ENCODE data around the gene TAF15. TPM values are rescaled to one million over a fixed set of nuclear protein-coding genes. Genes with fewer than 3 reads are reported as not detected.
A peak's percentile ranks its signal among the peaks of the same experiment; 100 is the strongest.

TAF15 gene
- polyA plus RNA-seq, result 100 to 1,000 TPM in 3 of 4 donors, 10 to 100 TPM in 1; 70.3 to 166 (median 123) TPM
- long read RNA-seq, donor 1, result 0 reads
- long read RNA-seq, donor 2, partial matches to known transcripts, result 57 of 58 reads
- long read RNA-seq, donor 2, other reads (novel, unspliced or antisense), result 0 of 58 reads
- long read RNA-seq, donor 3, partial matches to known transcripts, result 125 of 128 reads
- long read RNA-seq, donor 3, other reads (novel, unspliced or antisense), result 0 of 128 reads
- long read RNA-seq, donor 4, result 0 reads
- long read RNA-seq, donor 5, partial matches to known transcripts, result 12 of 13 reads
- long read RNA-seq, donor 5, other reads (novel, unspliced or antisense), result 0 of 13 reads
- long read RNA-seq, donor 6, partial matches to known transcripts, result 38 of 42 reads
- long read RNA-seq, donor 6, other reads (novel, unspliced or antisense), result 0 of 42 reads
- long read RNA-seq, donor 7, partial matches to known transcripts, result 131 of 139 reads
- long read RNA-seq, donor 7, other reads (novel, unspliced or antisense), result 5 of 139 reads
- long read RNA-seq, donor 8, partial matches to known transcripts, result 0 of 2 reads
- long read RNA-seq, donor 8, other reads (novel, unspliced or antisense), result 0 of 2 reads
- long read RNA-seq, donor 9, partial matches to known transcripts, result 5 of 6 reads
- long read RNA-seq, donor 9, other reads (novel, unspliced or antisense), result 0 of 6 reads
- long read RNA-seq, donor 10, partial matches to known transcripts, result 65 of 72 reads
- long read RNA-seq, donor 10, other reads (novel, unspliced or antisense), result 0 of 72 reads

DNA sequence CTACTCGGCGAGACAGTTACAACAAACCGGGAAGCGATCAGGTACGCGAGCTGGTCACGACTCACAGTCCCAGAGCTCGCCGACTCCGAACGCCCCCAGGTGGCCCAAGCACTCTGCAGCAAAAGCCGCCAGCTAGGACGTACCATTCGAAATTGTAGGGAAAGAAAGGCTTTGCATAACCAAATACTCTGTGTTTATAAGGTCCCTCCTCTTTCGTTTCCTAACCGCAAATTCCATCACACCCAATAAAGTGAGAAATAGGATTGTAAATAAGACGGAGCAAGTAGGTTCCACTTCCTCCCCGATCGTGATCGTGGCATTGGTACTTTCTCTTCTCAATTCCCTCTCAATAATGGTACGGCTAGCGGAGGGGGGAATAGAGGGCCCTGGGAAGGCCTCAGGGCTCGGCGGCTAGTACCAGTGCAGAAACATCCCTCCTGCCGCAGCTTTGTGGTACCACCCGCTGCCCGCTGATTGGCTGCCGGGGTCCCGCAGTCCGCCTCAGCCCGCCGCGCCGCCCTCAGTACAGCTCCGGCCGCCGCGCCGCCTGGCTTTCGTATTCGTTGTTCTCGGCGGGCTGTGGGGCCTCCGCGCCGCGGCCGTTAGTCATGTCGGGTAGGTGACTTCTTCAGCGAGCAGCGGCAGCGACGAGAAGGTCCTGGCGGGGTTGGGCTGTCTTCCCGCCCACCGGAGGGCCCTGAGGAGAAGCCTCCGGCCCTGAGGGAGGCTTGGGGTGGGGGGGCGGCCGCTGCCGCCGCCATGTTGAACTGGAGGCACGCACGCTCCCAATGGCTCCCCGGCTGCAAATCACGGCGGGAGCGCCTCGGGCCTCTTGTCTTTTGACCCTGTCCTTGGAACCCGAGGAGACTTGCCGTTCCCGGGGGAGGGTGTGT is at the start of gene TAF15:
Gene TAF15 (plus strand): TSS at position 523 of the 893 bp plus-strand sequence. CDS start 86 bp downstream, at position 609.
- Histone ChIP-seq H3K9me3 (ENCODE audit: control insufficient read depth in 2 of 2, insufficient read depth in 1 of 2, low read depth in 1 of 2, low read length in 1 of 2) (no peaks in the 10 kb centered on the region), H3K27ac (ENCODE audit: low read depth in 1 of 3, low read length in 2 of 3) (peak within 1 kb of the TSS; percentile 84 to 99 (median 96)), H3K36me3 (ENCODE audit: control insufficient read depth in 3 of 3, insufficient read depth in 2 of 3, low read depth in 1 of 3, low read length in 3 of 3) (peaks cover 0 to 9% (median 0%) of the 10 kb centered on the region in 3 donors), H3K27me3 (ENCODE audit: control insufficient read depth in 3 of 3, insufficient read depth in 3 of 3, low read length in 3 of 3) (no peaks in the 10 kb centered on the region), H3K4me3 (ENCODE audit: low read depth in 1 of 3, low read length in 3 of 3) (peak within 1 kb of the TSS; percentile 64 to 98 (median 88)), H3K4me1 (ENCODE audit: control insufficient read depth in 3 of 3, insufficient read depth in 2 of 3, low read depth in 1 of 3, low read length in 2 of 3) (peaks cover 0 to 7% (median 3%) of the 10 kb centered on the region in 3 donors)
- no peak for FAIRE-seq
- DNase-seq, result peak; percentile 98 to 99
- WGBS, 3 donors, result 0 to 1% (median 0%) methylated on average over 51 to 71 of the region's 71 CpGs

DNA sequence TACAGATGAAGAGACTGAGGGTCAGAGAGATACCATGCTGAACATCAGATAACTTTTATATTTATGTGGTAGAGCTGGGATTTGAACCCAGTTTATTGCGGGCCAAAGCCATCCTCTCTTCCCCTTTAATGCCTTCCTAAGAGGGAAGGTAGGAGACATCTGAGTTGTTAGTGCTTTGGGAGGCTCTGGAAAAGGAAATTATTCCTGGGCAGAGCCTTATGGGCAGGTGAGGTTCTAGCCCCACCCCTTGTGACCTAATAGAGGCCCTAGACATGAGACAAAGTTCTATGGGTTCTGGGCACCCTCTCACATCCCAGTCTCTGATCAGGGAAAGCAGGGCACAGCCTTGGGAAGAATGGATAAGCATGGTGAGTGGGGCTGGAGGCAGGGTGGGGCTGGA is 48.7 kb upstream of the TAF15 start, which contains the start of gene C17orf50:
Gene C17orf50 (plus strand): TSS at position 301 of the 400 bp plus-strand sequence. CDS start 55 bp downstream, at position 356.
- Histone ChIP-seq H3K36me3 (ENCODE audit: control insufficient read depth in 3 of 3, insufficient read depth in 2 of 3, low read depth in 1 of 3, low read length in 3 of 3) (no peaks in the 10 kb centered on the region), H3K4me3 (ENCODE audit: low read depth in 1 of 3, low read length in 3 of 3) (no peak within 1 kb of the TSS), H3K27me3 (ENCODE audit: control insufficient read depth in 3 of 3, insufficient read depth in 3 of 3, low read length in 3 of 3) (no peaks in the 10 kb centered on the region), H3K4me1 (ENCODE audit: control insufficient read depth in 3 of 3, insufficient read depth in 2 of 3, low read depth in 1 of 3, low read length in 2 of 3) (no peaks in the 10 kb centered on the region), H3K9me3 (ENCODE audit: control insufficient read depth in 2 of 2, insufficient read depth in 1 of 2, low read depth in 1 of 2, low read length in 1 of 2) (no peaks in the 10 kb centered on the region), H3K27ac (ENCODE audit: low read depth in 1 of 3, low read length in 2 of 3) (no peak within 1 kb of the TSS)
- no peak for FAIRE-seq
- no peak for DNase-seq
- WGBS, 3 donors, result 55 to 96% (median 94%) methylated on average over 1 of the region's 1 CpG

DNA sequence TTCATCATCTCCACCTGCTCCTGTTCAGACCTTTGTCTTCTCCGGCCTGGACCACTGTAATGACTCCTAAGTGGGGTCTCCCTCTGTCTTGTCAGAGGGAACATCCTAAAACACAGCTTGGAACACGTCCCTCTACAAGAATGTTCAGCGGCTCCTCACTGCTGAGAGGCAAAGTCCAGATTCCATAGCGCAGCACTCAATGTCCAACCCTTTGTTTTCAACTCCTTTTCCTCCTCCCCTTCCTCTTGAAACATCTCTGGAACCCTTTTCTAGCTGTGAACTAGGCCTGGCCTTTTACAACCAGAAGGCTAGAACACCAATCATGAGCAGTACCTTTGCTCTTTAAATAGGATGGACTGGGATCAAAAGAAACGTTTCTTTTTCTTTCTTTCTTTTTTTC is 47.7 kb upstream of the TAF15 start:
- FAIRE-seq, result no peak
- no peaks in the 10 kb centered on the region for H3K27me3 ChIP-seq (ENCODE audit: control insufficient read depth in 3 of 3, insufficient read depth in 3 of 3, low read length in 3 of 3)
- H3K36me3 ChIP-seq (ENCODE audit: control insufficient read depth in 3 of 3, insufficient read depth in 2 of 3, low read depth in 1 of 3, low read length in 3 of 3), result no peaks in the 10 kb centered on the region
- peak in 1 of 2 donors; percentile 44 for DNase-seq
- WGBS, 3 donors, result 25 to 75% (median 52%) methylated on average over 5 of the region's 5 CpGs
- H3K27ac ChIP-seq (ENCODE audit: low read depth in 1 of 3, low read length in 2 of 3), result no peak overlapping the region
- H3K4me1 ChIP-seq (ENCODE audit: control insufficient read depth in 3 of 3, insufficient read depth in 2 of 3, low read depth in 1 of 3, low read length in 2 of 3), result no peaks in the 10 kb centered on the region
- no peak overlapping the region for H3K4me3 ChIP-seq (ENCODE audit: low read depth in 1 of 3, low read length in 3 of 3)
- no peaks in the 10 kb centered on the region for H3K9me3 ChIP-seq (ENCODE audit: control insufficient read depth in 2 of 2, insufficient read depth in 1 of 2, low read depth in 1 of 2, low read length in 1 of 2)

DNA sequence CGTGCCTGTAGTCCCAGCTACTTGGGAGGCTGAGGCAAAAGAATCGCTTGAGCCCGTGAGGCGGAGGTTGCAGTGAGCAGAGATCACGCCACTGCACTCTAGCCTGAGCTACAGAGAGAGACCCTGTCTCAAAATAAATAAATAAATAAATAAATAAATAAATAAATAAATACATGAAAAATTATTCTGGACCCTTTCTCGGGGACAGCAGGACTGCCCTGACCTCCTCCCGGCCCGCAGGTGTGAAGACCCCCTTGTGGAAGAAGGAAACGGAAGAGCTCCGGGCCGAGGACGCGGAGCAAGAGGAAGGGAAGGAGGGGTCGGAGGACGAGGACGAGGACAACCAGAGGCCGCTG is 45.5 kb upstream of the TAF15 start:
- Histone ChIP-seq H3K4me3 (ENCODE audit: low read depth in 1 of 3, low read length in 3 of 3) (peak overlapping the region in 2 of 3 donors; percentile 56 to 64), H3K27ac (ENCODE audit: low read depth in 1 of 3, low read length in 2 of 3) (no peak overlapping the region), H3K9me3 (ENCODE audit: control insufficient read depth in 2 of 2, insufficient read depth in 1 of 2, low read depth in 1 of 2, low read length in 1 of 2) (no peaks in the 10 kb centered on the region), H3K4me1 (ENCODE audit: control insufficient read depth in 3 of 3, insufficient read depth in 2 of 3, low read depth in 1 of 3, low read length in 2 of 3) (peaks cover 0 to 2% (median under 1%) of the 10 kb centered on the region in 3 donors), H3K27me3 (ENCODE audit: control insufficient read depth in 3 of 3, insufficient read depth in 3 of 3, low read length in 3 of 3) (no peaks in the 10 kb centered on the region), H3K36me3 (ENCODE audit: control insufficient read depth in 3 of 3, insufficient read depth in 2 of 3, low read depth in 1 of 3, low read length in 3 of 3) (no peaks in the 10 kb centered on the region)
- DNase-seq, result no peak
- FAIRE-seq, result no peak
- WGBS, 3 donors, result 32 to 41% (median 33%) methylated on average over 12 to 17 of the region's 17 CpGs

DNA sequence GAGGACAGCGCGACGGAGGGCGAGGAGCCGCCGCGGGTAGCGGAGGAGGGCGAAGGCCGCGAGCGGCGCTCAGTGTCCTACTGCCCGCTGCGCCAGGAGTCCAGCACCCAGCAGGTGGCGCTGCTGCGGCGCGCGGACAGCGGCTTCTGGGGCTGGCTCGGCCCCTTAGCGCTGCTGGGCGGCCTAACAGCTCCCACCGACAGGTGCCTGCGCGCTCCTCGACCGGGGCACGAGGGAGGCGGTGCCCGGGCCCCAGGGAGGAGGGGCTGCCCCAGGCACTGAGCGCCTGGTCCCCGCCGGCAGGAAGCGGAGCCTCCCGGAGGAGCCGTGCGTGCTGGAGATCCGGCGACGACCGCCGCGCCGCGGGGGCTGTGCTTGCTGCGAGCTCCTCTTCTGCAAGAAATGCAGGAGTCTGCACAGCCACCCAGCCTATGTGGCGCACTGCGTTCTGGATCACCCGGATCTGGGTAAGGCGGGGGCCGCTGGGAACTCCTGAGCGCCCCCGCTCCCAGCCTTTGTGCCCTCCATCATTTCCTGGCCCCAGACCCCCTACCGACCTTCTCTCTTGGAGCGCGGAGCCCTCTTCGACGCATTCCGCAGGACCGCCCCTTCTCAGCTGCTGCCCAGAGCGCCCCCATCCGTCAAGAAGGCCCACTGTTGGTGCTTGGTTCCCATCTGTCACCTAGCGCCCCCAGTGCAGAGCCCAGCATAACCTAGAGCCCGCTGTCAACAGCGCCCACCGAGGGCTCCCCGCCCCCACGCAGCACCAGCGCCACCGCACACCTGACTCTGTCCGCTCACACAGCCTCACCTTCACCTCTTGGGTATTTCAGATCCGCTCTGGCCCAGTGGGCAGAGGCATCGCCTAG is 44.9 kb upstream of the TAF15 start:
- Histone ChIP-seq H3K4me3 (ENCODE audit: low read depth in 1 of 3, low read length in 3 of 3) (peak overlapping the region; percentile 34 to 64 (median 56)), H3K27ac (ENCODE audit: low read depth in 1 of 3, low read length in 2 of 3) (peak overlapping the region in 1 of 3 donors; percentile 71)

DNA sequence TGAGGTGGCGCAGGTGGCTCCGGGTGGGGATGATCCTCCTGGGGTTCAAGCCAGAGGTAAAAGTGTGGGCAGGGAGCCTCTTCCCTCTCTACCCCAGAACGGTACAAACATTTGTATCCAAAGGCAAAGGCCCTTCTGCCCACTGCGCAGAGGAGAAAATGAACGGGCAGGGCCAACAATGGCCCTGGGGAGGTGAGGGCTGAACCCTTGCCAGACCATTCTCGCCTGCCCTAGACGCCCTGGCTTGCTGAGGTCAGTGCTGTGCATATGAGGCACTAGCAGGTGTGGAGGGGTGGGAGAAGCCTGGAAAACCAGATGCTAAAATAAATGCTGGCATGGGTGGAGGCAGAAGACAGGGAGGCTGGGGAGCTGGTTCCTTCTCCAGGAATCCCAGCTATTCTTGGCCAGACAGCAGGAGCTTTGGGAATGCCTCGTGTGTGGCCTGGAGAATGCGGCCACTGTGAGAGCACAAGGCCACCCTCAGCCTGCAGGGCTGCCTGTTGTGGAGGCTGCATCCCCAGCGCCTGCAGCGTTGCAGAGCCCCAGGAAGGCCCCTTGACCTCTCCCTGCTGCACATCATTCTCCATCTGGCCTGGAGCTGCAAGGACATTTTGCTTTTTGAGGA is 44.1 kb upstream of the TAF15 start:
- Histone ChIP-seq H3K4me1 (ENCODE audit: control insufficient read depth in 3 of 3, insufficient read depth in 2 of 3, low read depth in 1 of 3, low read length in 2 of 3) (peaks cover 0 to 8% (median 7%) of the 10 kb centered on the region in 3 donors), H3K4me3 (ENCODE audit: low read depth in 1 of 3, low read length in 3 of 3) (peak overlapping the region in 1 of 3 donors; percentile 64), H3K27me3 (ENCODE audit: control insufficient read depth in 3 of 3, insufficient read depth in 3 of 3, low read length in 3 of 3) (no peaks in the 10 kb centered on the region), H3K36me3 (ENCODE audit: control insufficient read depth in 3 of 3, insufficient read depth in 2 of 3, low read depth in 1 of 3, low read length in 3 of 3) (no peaks in the 10 kb centered on the region), H3K9me3 (ENCODE audit: control insufficient read depth in 2 of 2, insufficient read depth in 1 of 2, low read depth in 1 of 2, low read length in 1 of 2) (no peaks in the 10 kb centered on the region), H3K27ac (ENCODE audit: low read depth in 1 of 3, low read length in 2 of 3) (no peak overlapping the region)
- FAIRE-seq (no peak), DNase-seq (no peak)
- WGBS, 3 donors, result 58 to 68% (median 60%) methylated on average over 11 of the region's 11 CpGs

More for the DNA sequence above, 44.9 kb upstream of the TAF15 start:
- DNase-seq, result peak; percentile 88 to 97
- Histone ChIP-seq H3K36me3 (ENCODE audit: control insufficient read depth in 3 of 3, insufficient read depth in 2 of 3, low read depth in 1 of 3, low read length in 3 of 3) (no peaks in the 10 kb centered on the region), H3K9me3 (ENCODE audit: control insufficient read depth in 2 of 2, insufficient read depth in 1 of 2, low read depth in 1 of 2, low read length in 1 of 2) (no peaks in the 10 kb centered on the region), H3K4me1 (ENCODE audit: control insufficient read depth in 3 of 3, insufficient read depth in 2 of 3, low read depth in 1 of 3, low read length in 2 of 3) (peaks cover 0 to 7% (median 4%) of the 10 kb centered on the region in 3 donors), H3K27me3 (ENCODE audit: control insufficient read depth in 3 of 3, insufficient read depth in 3 of 3, low read length in 3 of 3) (no peaks in the 10 kb centered on the region)
- 3 to 4% (median 4%) methylated on average over 59 to 75 of the region's 75 CpGs for WGBS, 3 donors
- FAIRE-seq, result no peak

DNA sequence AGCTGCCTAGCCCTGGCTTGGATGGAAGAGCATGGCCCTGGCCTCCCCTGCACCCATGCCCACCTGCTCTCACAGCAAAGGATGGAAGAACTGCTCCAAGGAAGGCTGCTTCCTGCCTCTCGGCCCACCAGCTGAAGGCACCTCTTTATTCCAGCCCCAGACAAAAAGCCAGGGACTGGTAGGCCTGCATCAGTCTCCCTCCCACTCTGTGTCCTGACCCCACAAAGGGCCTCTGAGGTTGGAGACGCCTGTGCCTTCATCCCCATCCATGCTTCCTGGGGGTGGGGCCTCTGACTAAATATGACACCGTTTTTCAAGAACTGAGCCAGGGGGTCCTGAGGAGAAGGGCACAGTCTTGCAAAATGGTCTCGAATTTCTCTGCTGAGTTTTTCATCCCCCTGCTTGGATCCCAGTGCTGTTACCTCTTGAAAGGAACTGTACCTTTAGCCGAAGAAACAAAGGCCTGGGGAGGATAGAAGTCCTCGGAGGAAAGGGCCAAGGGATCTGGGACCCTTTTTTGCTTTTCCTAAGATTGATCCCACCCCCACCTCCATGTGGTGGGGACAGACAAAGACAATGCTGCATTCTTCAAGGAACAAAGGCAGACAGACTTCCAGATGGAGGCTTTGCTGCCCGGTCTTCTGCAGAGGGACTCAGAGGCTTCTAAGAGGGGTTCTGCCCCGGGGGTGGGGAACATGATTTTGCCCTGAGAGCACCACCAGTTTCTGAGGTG is 43.4 kb upstream of the TAF15 start:
- Histone ChIP-seq H3K27ac (ENCODE audit: low read depth in 1 of 3, low read length in 2 of 3) (no peak overlapping the region), H3K4me3 (ENCODE audit: low read depth in 1 of 3, low read length in 3 of 3) (no peak overlapping the region), H3K9me3 (ENCODE audit: control insufficient read depth in 2 of 2, insufficient read depth in 1 of 2, low read depth in 1 of 2, low read length in 1 of 2) (no peaks in the 10 kb centered on the region), H3K27me3 (ENCODE audit: control insufficient read depth in 3 of 3, insufficient read depth in 3 of 3, low read length in 3 of 3) (no peaks in the 10 kb centered on the region), H3K4me1 (ENCODE audit: control insufficient read depth in 3 of 3, insufficient read depth in 2 of 3, low read depth in 1 of 3, low read length in 2 of 3) (peaks cover 0 to 8% (median 7%) of the 10 kb centered on the region in 3 donors), H3K36me3 (ENCODE audit: control insufficient read depth in 3 of 3, insufficient read depth in 2 of 3, low read depth in 1 of 3, low read length in 3 of 3) (no peaks in the 10 kb centered on the region)
- WGBS, 3 donors, result 75 to 86% (median 85%) methylated on average over 8 of the region's 8 CpGs
- FAIRE-seq, result no peak
- DNase-seq, result no peak
